Ectodermal cell (in vitro differentiated cells): ENCODE results near the gene SPRR1B.

Source experiments
- H3K27ac ChIP-seq: 2 replicates; pipeline ENCODE4 v1.7.0; 2013; ENCODE audit warnings: mild to moderate bottlenecking, low read depth, low read length; ENCODE audit not compliant: insufficient read depth, poor library complexity, severe bottlenecking
- H3K27me3 ChIP-seq: 2 replicates; pipeline ENCODE4 v1.7.0; 2013; ENCODE audit warnings: mild to moderate bottlenecking, low read length; ENCODE audit not compliant: insufficient read depth, control insufficient read depth, poor library complexity, severe bottlenecking
- H3K36me3 ChIP-seq: one replicate; pipeline ENCODE4 v1.7.0; 2013; ENCODE audit warnings: low read length; ENCODE audit not compliant: control insufficient read depth, insufficient read depth
- H3K4me1 ChIP-seq: one replicate; pipeline ENCODE4 v1.7.0; 2013; ENCODE audit warnings: low read length; ENCODE audit not compliant: control insufficient read depth, insufficient read depth
- H3K4me3 ChIP-seq: 2 replicates; pipeline ENCODE4 v1.7.0; 2013; ENCODE audit warnings: low read depth, low read length, control low read depth; ENCODE audit not compliant: insufficient read depth
- H3K9me3 ChIP-seq: 2 replicates; pipeline ENCODE4 v1.7.0; 2013; ENCODE audit warnings: mild to moderate bottlenecking, low read length, moderate library complexity; ENCODE audit not compliant: control insufficient read depth
- WGBS, 2 experiments: methylation state at CpG; one replicate each; pipeline ENCODE4 v1.1.7; 2013; ENCODE audit warnings: missing lambda C conversion rate in 2 of 2; 5-methylcytosine and 5-hydroxymethylcytosine counted together

Gene SPRR1B

DNA sequence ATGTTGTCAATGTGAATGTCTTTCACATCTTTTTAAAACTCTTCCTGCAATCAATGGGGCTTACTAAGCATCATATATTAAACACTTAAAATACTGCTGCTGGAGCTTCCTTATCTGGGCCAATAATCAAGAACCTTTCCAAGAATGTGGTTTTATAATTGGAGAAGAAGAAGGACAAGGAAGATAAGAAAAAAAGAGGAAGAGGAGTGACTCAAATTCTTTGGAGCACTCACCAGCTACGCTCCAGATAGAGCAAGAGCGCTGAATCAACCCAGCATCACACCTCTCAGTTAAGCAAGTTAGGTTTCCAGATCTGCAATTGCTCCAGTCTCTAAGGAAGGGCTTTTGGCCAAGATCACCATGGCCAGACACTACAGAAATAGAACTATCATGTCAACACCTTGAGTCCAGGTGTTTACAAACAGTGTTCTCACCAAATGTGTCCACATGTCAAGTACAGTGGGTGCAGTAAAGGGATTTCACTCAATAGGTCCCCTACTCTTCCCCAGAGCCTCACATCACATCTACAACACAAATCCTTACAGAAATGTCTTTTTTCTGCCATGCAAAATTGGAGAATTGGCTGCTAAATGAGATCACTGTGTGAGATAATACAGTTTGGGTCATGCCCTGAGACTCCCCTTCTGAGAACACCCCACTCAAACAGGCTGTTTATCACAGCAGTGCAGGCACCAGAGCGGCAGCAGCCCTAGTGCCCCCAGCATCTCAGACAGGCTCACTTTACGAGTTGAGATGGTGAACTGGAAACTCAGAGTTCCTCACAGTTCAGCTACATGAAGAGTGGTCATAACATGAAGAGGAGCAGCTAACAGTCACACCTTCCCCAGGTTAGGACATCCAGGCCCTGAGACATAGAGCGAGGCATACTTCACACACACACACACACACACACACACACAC, 42.1 kb downstream of the SPRR1B start:
- 89 to 92% methylated on average over 4 to 5 of the region's 5 CpGs for whole genome bisulfite sequencing, 2 experiments
- H3K36me3 ChIP-seq, result no peaks in the 10 kb centered on the region
- H3K9me3 ChIP-seq, result no peaks in the 10 kb centered on the region
- H3K4me3 ChIP-seq, result no peak overlapping the region
- H3K27ac ChIP-seq, result no peak overlapping the region
- H3K4me1 ChIP-seq, result no peaks in the 10 kb centered on the region
- no peaks in the 10 kb centered on the region for H3K27me3 ChIP-seq

DNA sequence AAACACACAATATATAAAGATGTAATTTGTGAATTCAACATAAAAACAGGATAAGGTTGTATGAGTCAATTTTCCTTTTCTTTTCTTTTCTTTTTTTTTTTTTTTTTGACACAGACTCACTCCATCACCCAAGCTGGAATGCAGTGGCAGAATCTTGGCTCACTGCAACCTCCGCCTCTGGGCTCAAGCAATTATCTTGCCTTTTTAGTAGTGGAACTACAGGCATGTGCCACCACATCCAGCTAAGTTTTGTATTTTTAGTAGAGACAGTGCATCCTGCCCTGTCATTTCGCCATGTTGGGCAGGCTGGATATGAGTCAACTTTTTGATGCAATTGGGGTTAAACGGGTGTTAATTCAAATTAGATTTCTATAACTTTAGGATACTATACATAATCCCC, 50.7 kb downstream of the SPRR1B start:
- Histone ChIP-seq H3K4me3 (no peak overlapping the region), H3K4me1 (no peaks in the 10 kb centered on the region), H3K27ac (no peak overlapping the region), H3K36me3 (no peaks in the 10 kb centered on the region), H3K9me3 (no peaks in the 10 kb centered on the region), H3K27me3 (no peaks in the 10 kb centered on the region)
- WGBS, 2 experiments, result 88 to 89% methylated on average over 2 to 3 of the region's 3 CpGs
